NCI-H524 (cell line): ENCODE results near the gene PREX1.

Source experiments
- DNase-seq, 2 experiments: peaks; one replicate each; lab custom pipeline; 2025; lab: John Stamatoyannopoulos, UW

The PREX1 gene

GRCh38 chr20:48621376-48622078 is 206.3 kb downstream of the PREX1 start:
- DNase-seq = no peak

GRCh38 chr20:48620507-48621375 is 207.1 kb downstream of the PREX1 start:
- peak; percentile 67 to 90 for DNase-seq

GRCh38 chr20:48620154-48620506 is 207.7 kb downstream of the PREX1 start:
- DNase-seq = no peak

DNA sequence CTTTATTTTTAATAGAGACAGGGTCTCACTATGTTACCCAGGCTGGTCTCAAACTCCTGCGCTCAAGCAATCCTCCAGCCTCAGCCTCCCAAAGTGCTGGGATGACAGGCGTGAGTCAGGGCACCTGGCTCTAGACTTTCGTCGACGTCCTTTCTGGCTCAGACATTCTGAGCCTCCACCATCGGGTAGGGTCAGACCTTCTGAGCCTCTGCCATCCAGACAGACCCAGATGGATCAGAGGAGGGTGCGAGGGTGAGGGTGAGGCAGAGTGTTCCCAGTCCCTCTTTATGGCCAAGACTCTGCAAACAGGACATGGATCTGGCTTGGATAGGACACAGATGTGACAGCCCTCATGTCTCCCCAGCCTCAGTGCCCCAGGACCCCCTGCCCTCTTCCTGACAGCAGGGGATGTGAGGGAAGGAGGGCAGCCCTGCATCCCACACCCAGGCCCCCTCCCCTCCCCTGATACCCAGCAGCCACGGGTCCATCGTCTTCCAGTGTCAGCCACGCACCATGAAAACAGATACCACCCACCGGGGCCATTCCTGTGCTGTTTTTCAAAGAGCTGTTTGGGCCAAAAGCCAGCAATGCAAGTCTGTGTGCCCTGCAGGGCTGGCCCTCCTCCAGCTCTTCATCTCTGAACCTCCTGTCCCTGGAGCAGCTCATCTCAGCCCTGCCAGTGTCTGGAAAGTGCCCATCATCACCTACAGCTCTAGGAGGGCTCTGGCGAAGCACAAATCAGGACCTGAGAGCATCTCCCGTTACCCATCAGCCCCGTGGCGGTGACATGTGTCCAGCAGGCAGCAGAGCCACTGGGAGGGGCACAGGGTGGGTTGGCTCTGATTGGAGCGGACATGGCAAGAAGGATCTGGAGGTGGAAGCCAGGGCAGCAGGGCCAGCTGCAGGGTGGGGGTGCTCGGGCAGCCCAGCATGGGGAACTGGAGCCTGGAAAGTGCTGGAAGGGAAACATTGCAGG is 208.4 kb downstream of the PREX1 start:
- no peak for DNase-seq

DNA sequence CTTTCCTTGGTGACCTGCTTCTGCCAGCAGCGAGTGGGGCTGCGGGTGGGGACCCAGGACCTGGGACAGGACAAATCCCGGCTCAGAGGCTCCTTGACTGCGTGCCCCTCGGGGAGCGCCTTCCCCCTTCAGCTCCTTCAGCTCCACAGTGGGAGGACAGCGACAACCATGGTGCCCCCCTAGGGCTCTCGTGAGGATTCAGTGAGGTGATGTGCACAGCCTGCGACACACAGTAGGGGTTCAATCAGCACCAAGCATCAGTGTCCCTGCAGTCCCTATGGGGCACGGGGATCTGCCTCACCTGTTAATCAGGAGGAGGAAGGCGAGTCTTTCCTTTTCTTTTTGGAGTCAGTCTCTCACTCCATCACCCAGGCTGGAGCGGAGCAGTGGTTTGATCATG is 209.2 kb downstream of the PREX1 start:
- DNase-seq = no peak

DNA sequence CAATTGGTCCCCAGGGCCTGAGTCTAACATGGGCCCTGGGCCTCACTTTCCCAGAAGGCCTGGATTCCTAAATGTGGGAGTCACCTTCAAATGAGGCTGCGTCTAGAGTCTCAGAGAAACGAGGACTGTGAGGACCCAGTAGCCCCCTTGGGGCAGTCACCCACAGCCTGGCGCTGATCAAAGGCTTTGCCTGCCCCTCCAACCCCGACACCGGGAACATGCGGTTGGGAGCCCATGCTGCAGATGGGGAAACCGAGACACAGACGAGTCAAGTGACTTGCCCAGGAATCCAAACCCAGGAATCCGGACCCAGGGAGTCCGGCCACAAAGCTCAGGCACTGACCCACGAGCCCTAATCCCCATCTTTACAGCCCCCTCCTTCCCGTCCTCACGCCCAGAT is 209.7 kb downstream of the PREX1 start:
- DNase-seq = no peak

GRCh38 chr20:48617481-48617880 is 210.3 kb downstream of the PREX1 start:
- peak in 1 of 2 experiments; percentile 40 for DNase-seq

GRCh38 chr20:48616481-48616880 is 211.3 kb downstream of the PREX1 start:
- DNase-seq = no peak

DNA sequence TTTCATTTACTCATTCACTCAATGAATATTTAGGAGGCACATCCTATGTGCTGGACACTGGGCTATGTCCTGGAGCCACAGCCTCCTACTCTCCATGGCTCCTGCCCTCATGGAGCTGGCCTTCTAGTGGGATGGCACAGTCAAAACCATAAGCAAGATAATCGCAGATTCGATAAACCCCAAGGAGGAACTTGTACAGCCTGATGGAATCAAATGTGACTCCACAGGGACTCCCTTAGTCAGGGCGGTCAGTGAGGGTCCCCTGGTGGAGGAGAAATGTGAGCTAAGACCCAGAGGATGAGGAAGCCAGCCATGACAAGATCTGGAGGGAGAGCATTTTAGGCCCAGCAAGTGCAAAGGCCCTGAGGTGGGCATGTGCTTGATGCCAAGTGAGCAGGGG is 211.9 kb downstream of the PREX1 start:
- DNase-seq = no peak

- no peak for DNase-seq
These were observed 213.1 kb downstream of the PREX1 start for GRCh38 chr20:48614593-48615274.

- no peak for DNase-seq
These were observed 213.9 kb downstream of the PREX1 start for GRCh38 chr20:48613926-48614325.

DNA sequence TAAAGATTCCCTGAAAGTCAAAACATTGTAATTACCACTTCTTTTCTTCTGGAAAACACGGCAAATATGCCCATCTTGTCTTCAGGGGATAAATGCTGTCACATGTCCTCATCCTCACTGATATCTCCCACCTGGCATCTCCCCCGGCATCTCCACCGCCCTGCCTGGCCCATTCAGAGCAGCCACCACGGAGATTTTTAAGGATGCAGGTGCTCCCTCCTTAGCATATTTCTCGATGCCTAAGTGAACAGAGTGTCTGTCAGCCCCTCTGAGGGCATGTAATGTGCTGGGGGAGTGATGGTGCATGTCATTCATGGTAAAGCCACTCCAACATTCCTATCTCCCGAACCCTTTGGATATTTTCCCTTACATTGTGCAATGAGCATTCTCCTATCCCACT is 215.5 kb downstream of the PREX1 start:
- no peak for DNase-seq

- no peak for DNase-seq
These were observed 216.8 kb downstream of the PREX1 start for GRCh38 chr20:48610996-48611395.

- no peak for DNase-seq
These were observed 218.3 kb downstream of the PREX1 start for GRCh38 chr20:48609491-48609978.

DNA sequence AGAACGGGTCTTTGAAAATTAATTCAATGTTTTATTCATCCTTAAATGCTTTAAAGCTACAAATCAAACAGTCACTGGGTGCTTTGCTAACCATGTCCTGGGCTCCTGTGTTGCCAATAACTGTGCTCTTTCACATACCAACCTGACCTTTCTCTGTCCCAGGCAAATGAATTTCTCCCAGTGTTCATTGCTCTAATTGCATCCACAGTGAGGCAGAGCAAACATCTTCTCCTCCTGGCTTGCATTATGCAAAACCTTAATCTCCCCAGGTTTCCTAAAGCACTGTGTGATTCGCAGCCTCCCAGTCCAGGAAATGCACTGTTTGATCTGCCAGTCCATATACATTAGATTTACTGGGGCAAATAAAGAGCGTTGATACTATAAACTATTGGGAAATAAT is 219.0 kb downstream of the PREX1 start:
- DNase-seq = no peak

GRCh38 chr20:48607544-48607865 is 220.3 kb downstream of the PREX1 start:
- no peak for DNase-seq

- no peak for DNase-seq
These were observed 220.8 kb downstream of the PREX1 start for GRCh38 chr20:48606841-48607543.

DNA sequence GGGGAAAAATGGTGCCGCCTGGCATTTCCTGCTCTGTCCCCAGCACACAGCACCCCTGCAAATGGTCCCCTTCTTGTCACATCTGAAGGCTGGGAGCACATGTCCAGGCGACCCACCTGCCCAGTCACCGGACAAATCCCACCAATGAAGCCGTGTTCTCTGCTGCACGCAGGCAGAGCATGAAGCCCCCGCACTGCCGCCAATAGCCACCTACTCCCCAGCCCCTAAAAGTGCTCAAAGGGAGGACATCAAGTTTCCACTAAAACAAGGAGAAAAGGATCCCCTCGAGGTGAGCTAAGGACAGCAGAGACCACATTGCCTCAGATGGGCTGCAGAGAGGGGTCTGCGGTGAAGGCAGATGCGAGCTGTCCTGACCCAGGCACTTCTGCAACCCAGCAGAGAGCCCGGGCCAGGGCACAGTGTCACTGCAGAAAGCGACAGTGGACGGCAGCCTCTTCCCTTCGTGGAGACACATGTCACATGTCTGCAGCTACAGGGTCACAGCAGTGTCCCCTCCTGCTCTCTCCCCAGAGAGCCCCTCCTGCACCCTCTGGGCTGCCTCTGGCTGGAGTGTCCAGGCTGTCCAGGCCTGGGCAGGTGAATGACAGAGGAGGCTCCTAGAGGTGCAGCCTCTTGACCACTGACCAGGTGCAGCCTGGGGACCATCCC is 221.5 kb downstream of the PREX1 start:
- DNase-seq = no peak

GRCh38 chr20:48605364-48606171 is 222.2 kb downstream of the PREX1 start:
- DNase-seq = no peak

DNA sequence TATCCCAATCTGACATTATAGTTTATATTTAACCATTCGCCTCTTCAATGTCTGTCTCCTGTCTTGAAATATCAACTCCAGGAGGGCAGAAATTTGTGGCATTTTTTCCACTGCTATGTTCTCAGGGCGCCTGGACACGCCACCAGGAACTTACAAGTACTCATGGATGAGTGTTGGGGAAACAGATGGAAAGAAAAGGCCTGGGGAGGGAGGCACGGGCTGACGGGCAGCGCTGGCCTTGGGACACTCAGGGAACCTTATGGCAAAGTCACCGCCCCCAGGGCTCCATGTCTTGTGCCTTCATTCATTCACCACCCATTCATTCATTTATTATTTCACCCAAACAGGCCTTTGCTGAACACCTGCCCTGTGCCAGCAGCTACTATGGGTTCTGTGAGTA is 222.9 kb downstream of the PREX1 start:
- DNase-seq = peak in 1 of 2 experiments; percentile 29
